ENCODE data around the gene FLT4.
"Not testable (repeated sequence)": the region's sequence is repeated elsewhere in the genome, so short reads cannot be mapped to it uniquely, and the experiment has no call there.

FLT4 gene

DNA sequence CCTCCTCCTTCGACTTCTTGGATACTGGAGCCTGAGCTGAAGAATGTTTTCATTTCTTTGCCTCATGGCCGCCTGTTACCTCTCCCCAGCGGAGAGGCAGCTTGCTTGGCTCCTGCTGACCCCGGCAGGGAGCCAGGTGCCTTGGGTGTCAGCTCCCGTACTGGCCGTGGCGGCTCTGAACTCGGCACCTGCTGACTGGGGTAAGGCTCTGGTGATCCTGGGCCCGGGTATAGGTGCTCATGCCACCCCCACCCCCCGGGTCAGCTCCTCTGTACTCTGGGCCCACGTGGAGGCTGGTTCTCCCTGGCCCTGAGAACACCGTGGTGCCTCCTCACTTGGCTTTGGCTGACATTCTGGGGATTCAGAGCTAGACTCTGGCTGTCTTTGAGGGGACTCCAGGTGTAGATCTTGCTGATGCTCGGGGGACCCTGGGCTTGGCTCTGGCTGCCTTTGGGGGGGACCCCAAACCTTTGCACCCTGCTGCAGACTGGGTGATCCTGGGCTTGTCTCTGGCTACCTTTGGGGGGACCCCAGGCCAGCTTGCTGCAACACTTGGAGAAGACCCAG, 22.6 kb upstream of the FLT4 start:
- DNase-seq; in situ Hi-C loops (cut with MboI; ENCODE audit: low pct_unique_long_range_greater_than_20kb, low sequenced_read_pairs): not testable (repeated sequence)

DNA sequence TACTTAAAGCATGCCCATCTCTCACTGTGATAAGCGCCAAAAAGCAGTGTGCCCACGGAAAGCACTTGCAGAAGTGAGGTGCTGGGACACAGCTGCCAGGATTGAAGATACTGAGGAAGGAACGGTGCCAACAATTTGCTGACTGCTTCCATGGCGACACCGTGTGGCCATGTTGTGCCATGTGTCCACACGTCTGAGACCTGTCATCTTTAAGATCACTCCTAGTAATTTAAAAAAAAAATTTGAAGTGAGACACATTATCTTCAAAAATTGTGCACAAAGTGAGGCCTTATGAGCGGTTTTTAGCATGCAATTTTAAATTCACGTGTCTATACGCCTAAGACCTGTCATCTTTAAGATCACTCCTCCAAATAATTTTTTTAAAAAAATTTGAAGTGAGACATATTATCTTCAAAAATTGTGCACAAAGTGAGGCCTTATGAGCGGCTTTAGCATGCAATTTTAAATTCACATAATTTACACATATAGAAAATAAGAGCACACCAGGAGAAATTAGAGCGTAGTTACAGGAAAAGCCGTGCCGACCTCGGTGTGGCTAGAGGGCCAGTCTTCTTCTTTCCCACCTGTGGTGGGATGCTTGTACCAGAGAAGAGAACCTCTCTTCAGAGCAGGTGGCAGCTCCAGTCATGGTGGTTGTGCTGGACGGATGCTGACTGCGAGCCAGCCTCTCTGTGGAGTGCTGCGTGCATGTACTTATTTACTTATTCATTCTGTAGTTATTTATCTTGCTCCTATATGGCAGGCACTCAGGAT, 21.4 kb upstream of the FLT4 start:
- peak; percentile 62 for DNase-seq
- in situ Hi-C loops (cut with MboI; ENCODE audit: low pct_unique_long_range_greater_than_20kb, low sequenced_read_pairs): no loop called here

DNA sequence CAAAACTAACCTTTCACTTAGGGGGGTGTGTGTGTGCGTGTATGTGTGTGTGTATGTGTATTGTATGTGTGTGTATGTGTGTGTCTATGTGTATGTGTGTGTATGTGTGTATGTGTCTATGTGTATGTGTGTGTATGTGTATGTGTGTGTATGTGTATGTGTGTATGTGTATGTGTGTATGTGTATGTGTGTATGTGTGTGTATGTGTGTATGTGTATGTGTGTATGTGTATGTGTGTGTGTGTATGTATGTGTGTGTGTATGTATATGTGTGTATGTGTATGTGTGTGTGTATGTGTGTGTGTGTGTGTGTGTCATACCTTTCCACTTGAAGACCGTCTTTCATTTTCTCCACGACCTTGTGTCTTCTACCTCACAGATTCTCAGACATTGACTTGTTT, 20.8 kb upstream of the FLT4 start:
- in situ Hi-C loops (cut with MboI; ENCODE audit: low pct_unique_long_range_greater_than_20kb, low sequenced_read_pairs): no loop called here
- no peak for DNase-seq

DNA sequence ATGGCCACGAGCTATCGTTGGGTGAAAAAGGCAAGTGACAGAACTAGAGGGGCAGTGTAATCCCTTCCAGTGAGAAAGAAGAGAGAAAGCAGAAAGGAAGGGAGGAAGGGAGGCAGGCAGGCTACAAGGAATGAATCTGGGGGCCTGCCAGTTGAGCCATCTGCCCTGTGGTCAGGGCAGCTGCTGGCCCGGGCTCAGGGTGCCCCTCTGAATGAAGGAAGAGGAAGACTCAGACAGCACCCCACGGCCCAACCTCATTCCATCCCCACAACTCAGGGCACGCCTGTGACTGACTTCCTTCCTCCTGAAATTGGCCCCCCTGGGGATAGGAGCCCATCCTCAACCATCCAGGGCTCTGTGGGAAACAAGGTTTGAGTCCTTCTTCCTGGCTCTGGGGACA, 20.3 kb upstream of the FLT4 start:
- in situ Hi-C loops (cut with MboI; ENCODE audit: low pct_unique_long_range_greater_than_20kb, low sequenced_read_pairs): no loop called here
- DNase-seq: no peak

DNA sequence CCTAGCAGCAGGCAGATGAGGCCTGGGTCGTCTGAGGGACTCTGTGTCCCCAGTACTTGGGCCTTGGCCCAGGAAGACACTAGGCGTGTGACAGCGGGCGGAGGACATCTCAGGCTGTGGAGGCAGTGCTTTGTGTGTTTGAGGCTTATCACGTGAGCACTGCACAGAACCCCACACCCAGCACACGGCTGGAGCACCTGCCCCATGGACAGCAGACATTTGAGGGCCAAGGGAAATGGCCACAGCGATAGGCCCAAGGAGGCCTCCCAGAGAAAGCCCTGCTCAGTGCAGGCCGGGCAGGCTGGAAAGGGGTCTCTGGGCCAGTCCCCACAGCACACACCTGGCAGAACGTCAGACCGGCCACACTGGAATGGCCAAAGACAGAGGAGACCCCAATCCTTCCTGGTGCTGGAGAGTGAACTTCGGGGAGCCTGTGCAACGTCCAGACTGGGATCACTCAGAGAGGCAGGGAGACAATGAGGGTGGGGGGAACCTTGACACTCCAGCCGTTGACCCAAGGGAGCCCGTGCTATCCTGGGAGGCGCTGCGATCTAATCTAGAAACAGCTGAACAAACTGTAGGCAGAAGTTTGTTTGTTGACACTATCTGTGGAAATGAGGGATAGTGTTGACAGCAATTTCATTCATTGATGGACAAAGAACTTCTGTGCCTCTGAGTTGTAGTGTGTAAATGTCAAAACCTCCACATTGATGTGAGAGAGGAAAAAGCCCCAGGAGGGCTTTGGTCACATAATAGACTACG, 19.6 kb upstream of the FLT4 start:
- no peak for DNase-seq
- in situ Hi-C loops (cut with MboI; ENCODE audit: low pct_unique_long_range_greater_than_20kb, low sequenced_read_pairs): no loop called here

DNA sequence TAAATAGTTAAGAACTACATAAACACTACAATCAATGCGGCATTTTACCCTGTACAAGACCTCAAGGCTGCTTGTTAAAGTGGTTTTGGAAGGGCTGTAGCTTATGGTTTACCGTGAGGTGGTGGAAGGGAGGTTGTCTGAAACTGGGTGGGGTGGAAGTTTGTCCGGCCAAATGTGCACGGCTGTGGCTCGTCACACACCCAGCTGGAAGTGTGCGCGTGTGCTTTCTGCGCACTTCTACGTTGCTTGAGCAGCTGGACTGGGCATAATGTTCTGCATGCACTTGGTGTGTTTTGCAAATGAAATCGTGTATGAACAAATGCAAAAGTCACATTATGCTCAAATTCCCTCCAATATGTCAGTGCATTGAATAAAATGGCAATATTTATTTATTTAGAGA, 17.4 kb upstream of the FLT4 start:
- DNase-seq: no peak
- in situ Hi-C loops (cut with MboI; ENCODE audit: low pct_unique_long_range_greater_than_20kb, low sequenced_read_pairs): no loop called here

DNA sequence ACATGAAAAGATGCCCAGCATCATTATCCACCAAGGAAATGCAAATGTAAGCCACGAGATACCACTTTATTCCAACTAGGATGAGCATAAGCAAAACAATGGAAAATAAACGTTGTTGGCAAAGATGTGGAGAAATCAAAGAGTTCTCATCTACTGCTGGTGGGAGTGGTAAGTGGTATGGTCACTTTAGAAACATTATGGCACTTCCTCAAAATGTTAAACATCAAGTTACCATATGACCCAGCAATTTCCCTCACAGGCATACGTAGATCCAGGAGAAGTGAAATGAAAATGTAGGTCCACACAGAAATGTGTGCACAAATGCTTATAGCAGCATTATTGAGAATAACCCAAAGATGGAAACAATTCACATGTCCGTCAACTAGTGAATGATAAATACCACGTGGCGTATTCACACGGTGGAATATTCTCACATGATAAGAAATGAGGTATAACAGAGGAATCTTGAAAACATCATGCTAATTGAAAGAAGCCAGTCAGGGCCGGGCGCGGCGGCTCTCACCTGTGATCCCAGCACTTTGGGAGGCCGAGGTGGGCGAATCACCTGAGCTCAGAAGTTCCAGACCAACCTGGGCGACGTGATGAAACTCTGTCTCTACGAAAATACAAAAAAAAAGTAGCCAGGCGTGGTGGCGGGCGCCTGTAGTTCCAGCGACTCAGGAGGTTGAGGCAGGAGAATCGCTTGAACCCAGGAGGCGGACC, 16.4 kb upstream of the FLT4 start:
- no peak for DNase-seq
- in situ Hi-C loops (cut with MboI; ENCODE audit: low pct_unique_long_range_greater_than_20kb, low sequenced_read_pairs): no loop called here

DNA sequence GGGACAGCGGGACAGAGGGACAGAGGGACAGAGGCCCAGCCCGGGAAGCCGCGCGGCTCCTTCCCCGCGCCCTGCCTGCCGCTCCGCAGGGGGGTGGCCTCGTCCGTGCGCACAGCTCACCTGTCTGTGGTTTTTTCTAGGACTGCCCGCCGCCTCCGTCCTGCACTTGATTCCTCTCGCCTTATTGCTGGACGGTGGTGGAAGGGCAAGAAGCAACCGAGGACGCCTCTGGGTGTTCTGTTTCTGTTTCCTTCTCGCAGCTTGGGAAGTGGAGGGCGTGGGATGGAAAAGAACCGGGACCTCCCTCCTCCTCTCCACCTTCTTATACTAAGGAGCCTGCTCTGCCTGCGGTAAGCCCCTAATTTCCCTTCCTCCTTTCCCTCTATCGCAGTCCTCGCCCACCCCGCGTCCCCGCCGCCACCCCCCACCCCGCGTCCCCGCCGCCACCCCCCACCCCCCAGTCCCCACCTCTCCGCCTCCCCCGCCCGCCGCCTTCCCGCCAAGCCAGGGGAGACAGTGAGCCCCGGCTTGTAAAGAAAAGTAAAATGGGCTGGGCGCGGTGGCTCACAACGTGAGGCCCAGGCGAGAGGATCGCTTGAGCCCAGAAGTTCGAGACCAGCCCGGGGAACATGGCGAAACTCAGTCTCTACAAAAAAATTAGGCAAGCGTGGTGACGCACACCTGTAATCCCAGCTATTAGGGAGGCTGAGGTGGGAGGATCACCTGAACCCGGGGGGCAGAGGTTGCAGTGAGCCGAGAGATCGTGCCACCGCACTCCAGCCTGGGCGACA, 9.6 kb upstream of the FLT4 start:
- in situ Hi-C loops (cut with MboI; ENCODE audit: low pct_unique_long_range_greater_than_20kb, low sequenced_read_pairs): no loop called here
- no peak for DNase-seq

DNA sequence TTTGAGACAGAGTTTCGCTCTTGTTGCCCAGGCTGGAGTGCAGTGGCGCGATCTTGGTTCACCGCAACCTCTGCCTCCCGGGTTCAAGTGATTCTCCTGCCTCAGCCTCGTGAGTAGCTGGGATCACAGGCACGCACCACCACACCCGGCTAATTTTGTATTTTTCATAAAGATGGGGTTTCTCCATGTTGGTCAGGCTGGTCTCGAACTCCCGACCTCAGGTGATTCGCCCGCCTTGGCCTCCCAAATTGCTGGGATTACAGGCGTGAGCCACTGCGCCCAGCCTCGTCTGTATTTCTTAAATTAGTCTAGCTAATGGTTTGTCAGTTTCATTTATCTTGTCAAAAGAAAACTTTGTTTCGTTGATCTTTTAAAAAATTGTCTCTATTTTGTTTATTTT, 5.8 kb upstream of the FLT4 start:
- DNase-seq; in situ Hi-C loops (cut with MboI; ENCODE audit: low pct_unique_long_range_greater_than_20kb, low sequenced_read_pairs): not testable (repeated sequence)

DNA sequence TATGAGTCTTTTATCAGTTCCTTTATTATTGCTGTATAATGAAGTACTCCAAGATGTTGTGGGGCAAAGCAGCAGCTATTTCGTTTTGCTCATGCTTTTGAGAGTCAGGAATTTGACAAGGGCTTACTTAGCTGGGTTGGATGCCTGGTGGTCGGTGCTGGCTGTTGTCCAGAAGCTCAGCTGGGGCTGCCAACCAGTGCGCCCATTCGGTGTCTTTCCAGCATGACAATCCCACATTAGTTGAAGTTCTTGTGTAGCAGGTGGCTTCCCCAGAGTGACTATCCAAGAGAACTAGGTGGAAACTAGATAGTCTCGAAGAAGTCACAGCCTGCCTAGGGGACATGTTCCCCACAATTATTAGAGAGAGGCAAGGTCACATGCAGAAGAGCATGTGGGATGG, 3.4 kb upstream of the FLT4 start:
- DNase-seq: no peak
- in situ Hi-C loops (cut with MboI; ENCODE audit: low pct_unique_long_range_greater_than_20kb, low sequenced_read_pairs): no loop called here

DNA sequence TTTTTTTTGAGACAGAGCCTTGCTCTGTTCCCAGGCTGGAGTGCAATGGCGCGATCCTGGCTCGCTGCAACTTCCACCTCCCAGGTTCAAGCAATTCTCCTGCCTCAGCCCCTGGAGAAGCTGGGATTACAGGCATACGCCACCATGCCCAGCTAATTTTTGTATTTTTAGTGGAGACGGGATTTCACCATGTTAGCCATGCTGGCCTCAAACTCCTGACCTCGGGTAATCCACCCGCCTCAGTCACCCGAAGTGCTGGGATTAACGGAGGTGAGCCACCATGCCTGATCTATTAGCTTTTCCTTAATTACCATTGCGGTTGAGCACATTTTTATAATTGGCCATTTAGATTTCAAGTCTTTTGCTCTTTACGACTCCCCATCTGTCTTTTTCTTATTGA, 2.9 kb upstream of the FLT4 start:
- in situ Hi-C loops (cut with MboI; ENCODE audit: low pct_unique_long_range_greater_than_20kb, low sequenced_read_pairs): no loop called here

DNA sequence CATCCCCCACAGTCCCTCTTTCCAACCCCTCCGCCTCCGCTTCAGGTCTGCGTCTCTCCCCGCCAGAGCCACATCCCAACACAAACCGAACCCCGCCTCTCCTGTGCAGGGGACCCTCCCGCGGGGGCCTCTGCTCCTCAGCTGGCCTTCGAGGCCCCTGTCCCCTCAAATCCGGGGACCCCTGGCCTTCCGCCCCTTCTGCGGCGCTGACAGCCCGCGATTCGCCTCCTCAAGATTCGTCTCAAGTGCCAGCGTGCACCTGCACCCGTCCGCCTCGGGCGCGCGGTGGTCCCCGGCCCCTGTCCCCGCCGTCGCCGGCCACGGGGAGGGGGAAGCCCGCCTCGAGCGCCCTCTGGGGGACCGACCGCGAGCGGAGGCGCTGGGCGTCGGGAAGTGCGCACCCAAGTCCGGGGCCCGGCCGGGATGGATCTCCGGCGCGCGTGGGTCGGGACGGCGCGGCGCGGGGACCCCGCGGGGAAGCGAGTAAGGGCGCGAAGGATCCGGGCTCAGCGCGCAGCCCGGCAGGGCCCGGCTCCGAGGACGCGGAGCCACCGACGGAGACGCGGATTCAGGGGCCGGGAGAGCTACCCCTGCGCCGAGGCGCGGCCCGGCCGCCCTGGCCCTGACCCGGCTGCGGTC, 623 bp downstream of the FLT4 start:
- peak; percentile 26 for DNase-seq
- in situ Hi-C loops (cut with MboI; ENCODE audit: low pct_unique_long_range_greater_than_20kb, low sequenced_read_pairs): no loop called here

More for the DNA sequence above, 2.9 kb upstream of the FLT4 start:
- DNase-seq: no peak

DNA sequence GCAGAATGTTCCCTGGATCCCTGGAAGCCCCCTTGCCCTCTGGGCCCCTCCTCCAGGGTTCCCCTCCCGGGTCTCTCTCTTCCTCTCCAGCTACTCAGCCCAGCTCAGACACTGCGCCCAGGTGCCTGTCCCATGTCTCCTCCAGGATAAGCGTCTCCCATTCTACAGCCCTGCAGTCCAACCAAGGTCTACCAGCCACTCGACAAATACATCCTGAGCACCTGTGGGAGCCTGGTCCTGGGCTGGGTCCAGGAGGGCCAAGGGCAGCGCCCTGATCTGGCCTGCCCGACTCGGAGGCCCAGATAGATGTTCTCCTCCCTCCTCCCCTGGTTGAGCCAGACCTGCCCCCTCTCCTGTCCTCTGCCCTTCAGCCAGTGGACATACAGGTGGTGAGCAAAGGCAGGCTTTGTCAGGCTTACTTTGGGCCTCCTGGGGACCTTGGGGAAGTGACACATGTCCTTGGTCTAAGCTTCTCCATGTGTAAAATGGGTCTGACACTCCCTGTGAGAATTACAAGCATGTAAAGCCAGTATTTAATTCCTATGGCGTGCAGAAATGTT, 1.4 kb downstream of the FLT4 start:
- no peak for DNase-seq
- in situ Hi-C loops (cut with MboI; ENCODE audit: low pct_unique_long_range_greater_than_20kb, low sequenced_read_pairs): no loop called here

DNA sequence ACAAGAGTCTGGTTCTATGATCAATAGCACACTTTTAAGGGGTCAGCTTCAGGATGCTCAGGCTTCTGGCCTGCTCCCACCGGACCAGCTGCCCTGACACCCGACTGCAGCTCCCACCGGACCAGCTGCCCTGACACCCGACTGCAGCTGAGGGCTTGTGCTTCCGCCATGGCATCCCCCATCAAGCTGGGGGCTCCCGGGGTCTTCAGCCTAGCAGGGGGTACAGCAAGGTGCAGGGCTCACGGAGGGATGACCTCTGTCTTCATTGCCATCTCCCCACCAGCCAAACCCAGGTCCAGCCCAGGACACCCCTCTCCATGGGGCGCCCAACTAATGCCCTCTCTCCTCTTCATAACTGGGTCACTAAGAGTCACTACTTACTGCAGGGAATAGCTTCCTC, 1.9 kb downstream of the FLT4 start:
- DNase-seq: no peak
- in situ Hi-C loops (cut with MboI; ENCODE audit: low pct_unique_long_range_greater_than_20kb, low sequenced_read_pairs): no loop called here

DNA sequence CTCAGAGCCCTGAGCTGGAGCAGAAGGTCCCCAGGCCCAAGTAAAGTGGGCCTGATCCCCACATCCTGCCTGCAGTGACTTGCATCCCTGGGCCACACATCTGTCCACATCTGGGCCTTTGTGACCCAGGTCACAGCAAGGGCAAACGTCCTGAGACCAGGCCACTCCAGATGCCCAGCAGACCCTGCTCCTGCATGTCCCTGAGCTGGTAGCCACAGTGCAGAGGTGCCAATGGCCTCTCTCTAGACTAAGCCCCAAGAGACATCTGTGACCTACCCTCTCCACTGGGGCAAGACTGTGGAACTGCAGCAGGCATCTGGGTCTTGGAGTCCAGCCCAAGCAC, 2.5 kb downstream of the FLT4 start:
- DNase-seq: no peak
- in situ Hi-C loops (cut with MboI; ENCODE audit: low pct_unique_long_range_greater_than_20kb, low sequenced_read_pairs): no loop called here

DNA sequence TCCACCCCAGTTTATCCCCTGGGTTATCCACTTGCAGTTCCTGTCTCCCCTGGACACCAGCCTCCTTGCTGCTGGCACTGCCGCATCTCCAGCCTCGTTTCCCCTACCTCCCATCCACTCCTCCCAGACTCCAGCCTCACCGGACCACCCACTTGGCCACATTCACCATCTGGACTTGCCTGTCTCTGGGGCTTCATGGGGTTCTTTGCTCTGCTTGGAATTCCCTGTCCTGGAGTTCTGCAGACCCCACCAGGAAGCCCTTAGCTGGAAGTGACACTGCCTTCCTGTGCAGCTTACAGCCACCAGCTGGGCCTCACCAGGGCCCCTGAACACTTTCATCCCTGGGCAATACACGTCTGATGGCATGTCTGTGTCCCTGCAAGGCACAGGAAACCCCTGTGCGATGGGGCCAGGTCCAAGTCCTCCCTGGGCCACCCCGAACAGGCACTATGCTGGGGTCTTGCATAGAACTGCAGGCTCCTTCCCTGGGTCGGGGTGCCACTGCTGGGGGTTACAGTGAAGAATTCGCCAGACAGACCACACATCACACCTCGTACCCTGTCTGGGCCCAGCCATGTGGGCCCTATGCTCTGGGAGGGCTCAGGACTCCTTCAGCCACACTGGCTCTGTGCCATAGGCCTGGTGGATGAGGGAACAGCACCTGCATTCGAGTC, 3.0 kb downstream of the FLT4 start:
- DNase-seq: no peak
- in situ Hi-C loops (cut with MboI; ENCODE audit: low pct_unique_long_range_greater_than_20kb, low sequenced_read_pairs): no loop called here

DNA sequence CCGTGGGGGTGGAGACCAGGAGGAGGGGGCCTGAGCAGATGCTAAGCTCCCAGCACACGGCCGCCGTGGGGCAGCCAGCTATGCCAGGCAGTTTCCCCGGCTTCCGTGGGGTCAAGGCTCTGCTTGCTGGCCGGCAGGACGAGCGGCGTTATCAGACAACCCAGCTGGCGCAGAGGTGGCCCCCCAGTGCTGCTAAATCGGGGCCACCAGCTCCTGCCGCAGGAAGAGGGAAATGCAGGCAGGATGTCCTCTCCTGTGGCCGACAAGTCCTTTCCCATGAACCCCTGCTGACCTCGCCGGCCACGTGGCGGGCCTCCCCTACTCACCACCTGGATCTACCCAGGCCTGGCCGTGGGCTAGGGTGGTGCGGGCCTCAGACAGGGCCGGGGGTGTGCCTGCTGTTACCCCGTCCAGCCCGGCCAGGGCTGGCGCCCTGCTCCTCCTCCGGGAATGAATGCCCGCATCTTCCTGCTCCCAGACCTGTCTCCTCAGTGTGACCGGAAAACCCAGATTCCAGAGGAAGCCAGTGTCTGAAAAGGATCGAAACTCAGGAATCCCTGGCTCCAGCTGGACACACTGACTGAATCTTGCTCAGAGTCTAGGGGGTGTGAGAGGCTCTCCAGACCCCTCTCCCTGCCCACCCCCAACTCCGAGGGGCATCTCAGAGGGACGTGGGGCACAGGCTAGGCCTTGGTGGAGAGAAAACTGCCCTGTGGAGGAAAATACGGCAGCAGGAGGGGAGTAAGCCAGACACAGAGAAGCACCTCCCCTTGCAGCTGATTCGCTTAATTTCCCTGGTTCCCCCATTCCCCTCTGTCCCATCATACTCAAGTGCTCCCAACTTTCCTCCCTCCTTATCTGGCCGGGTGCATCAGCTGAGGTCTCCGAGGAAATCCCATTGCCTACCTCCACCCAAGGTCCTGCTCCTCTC, 3.9 kb downstream of the FLT4 start:
- DNase-seq: no peak
- in situ Hi-C loops (cut with MboI; ENCODE audit: low pct_unique_long_range_greater_than_20kb, low sequenced_read_pairs): no loop called here

Data from KBM-7 (cell line).